Type B pancreatic cell (in vitro differentiated cells): Measurements from ENCODE around the gene BEGAIN. TPM values are rescaled to one million over a fixed set of nuclear protein-coding genes. Genes with fewer than 3 reads are reported as not detected.

ENCODE experiments used
- DNase-seq: peaks from one replicate; pipeline ENCODE4 v3.0.0; 2021; ENCODE audit warnings: mixed read lengths; ENCODE audit not compliant: unreplicated experiment; ENCODE audit errors: extremely low spot score
- H3K27ac Mint-ChIP-seq: 2 replicates; pipeline ENCODE4 v1.8.0; 2021; ENCODE audit warnings: mild to moderate bottlenecking, mixed read lengths
- H3K27me3 Mint-ChIP-seq: 2 replicates; pipeline ENCODE4 v1.8.0; 2021; ENCODE audit warnings: mixed read lengths
- H3K36me3 Mint-ChIP-seq: 2 replicates; pipeline ENCODE4 v1.8.0; 2021; ENCODE audit warnings: mixed read lengths
- H3K4me1 Mint-ChIP-seq: one replicate; pipeline ENCODE4 v1.8.0; 2021; ENCODE audit warnings: mixed read lengths; ENCODE audit not compliant: unreplicated experiment
- H3K4me3 Mint-ChIP-seq: 2 replicates; pipeline ENCODE4 v1.8.0; 2021; ENCODE audit warnings: mild to moderate bottlenecking, mixed read lengths
- H3K9me3 Mint-ChIP-seq: 2 replicates; pipeline ENCODE4 v1.8.0; 2021; ENCODE audit warnings: mixed read lengths
- total RNA-seq: library from RNA; stranded (reverse); gene quantifications from 2 replicates; pipeline ENCODE4 v1.2.1, GENCODE V29; 2021; ENCODE audit warnings: low replicate concordance
- TF ChIP-seq, protein P1 (sequence below): fragments of 200-600 bp; sonication (generic); conservative IDR thresholded peaks from 2 replicates; pipeline ENCODE4 v1.5.0; 2021; ENCODE audit warnings: antibody characterized with exemption, mild to moderate bottlenecking

BEGAIN gene
- total RNA-seq, 1 donor from 2014 or later: 1.9 TPM

DNA sequence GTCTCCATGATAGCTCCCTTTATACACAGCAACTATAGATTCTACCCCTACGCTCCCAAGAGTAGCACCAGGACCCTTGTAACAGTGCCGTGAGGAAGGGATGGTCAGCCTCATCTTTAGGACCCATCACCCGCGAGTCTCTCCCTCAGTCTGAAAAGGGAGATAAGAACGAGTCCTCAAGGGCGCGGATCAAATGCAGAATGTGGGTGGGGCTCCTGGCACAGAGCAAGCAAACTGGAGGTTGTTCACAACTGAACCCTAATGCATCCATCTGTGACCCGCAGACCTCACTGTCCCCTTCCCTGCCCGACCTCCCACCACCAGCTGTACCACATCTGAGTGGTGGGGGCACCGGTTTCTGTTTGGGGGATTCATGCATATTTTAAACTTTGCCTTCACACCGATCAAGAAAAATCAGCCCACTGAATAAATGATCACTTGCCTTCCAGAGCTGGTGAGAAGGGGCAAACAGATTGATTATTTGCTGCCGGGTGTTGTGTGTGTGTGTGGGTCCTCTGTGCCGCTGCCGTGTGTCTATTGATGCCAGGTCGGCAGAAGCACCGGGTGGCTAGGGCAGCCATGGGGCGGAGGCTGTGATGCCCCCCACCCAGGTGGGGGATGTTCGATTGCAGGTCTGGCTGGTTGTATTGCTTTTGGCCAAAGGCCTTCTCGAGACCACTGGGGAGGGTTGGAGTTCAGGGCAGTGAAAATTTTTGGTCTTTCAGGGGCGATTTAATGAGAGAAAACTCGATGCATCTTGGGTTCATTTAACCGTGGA lies 35.7 kb upstream of the BEGAIN start:
- no peaks in the 10 kb centered on the region for H3K36me3 Mint-ChIP-seq
- H3K4me3 Mint-ChIP-seq: no peak overlapping the region
- no peaks in the 10 kb centered on the region for H3K9me3 Mint-ChIP-seq
- H3K4me1 Mint-ChIP-seq: peaks cover 6% of the 10 kb centered on the region
- peaks cover 41% of the 10 kb centered on the region for H3K27me3 Mint-ChIP-seq
- H3K27ac Mint-ChIP-seq: no peak overlapping the region
- DNase-seq: no peak
- TF ChIP-seq, protein P1, sequence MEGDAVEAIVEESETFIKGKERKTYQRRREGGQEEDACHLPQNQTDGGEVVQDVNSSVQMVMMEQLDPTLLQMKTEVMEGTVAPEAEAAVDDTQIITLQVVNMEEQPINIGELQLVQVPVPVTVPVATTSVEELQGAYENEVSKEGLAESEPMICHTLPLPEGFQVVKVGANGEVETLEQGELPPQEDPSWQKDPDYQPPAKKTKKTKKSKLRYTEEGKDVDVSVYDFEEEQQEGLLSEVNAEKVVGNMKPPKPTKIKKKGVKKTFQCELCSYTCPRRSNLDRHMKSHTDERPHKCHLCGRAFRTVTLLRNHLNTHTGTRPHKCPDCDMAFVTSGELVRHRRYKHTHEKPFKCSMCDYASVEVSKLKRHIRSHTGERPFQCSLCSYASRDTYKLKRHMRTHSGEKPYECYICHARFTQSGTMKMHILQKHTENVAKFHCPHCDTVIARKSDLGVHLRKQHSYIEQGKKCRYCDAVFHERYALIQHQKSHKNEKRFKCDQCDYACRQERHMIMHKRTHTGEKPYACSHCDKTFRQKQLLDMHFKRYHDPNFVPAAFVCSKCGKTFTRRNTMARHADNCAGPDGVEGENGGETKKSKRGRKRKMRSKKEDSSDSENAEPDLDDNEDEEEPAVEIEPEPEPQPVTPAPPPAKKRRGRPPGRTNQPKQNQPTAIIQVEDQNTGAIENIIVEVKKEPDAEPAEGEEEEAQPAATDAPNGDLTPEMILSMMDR: no peak

DNA sequence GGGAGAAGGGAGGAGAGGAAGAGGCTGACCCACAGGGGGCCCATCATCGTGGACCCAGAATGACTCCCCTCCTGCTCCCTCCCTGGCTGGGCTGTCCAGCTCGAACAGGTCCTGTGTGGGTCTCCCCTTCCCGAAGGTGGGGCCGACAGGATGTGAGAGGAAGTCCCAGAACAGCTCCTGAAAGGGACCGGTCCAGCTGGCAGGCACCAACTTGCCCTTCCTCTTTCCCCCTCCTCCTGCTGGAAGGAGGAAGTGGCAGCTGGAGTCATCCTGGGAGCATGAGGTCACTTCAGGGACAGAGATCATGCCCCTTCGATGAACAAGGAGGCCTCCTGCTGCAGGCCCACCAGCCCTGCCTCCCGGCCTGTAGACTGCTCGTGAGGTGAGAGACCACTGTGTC lies 35.0 kb upstream of the BEGAIN start:
- H3K4me1 Mint-ChIP-seq: peaks cover 10% of the 10 kb centered on the region
- no peaks in the 10 kb centered on the region for H3K9me3 Mint-ChIP-seq
- no peak overlapping the region for H3K27ac Mint-ChIP-seq
- no peak for DNase-seq
- peaks cover 44% of the 10 kb centered on the region for H3K27me3 Mint-ChIP-seq
- TF ChIP-seq, protein P1: no peak
- no peaks in the 10 kb centered on the region for H3K36me3 Mint-ChIP-seq
- no peak overlapping the region for H3K4me3 Mint-ChIP-seq

DNA sequence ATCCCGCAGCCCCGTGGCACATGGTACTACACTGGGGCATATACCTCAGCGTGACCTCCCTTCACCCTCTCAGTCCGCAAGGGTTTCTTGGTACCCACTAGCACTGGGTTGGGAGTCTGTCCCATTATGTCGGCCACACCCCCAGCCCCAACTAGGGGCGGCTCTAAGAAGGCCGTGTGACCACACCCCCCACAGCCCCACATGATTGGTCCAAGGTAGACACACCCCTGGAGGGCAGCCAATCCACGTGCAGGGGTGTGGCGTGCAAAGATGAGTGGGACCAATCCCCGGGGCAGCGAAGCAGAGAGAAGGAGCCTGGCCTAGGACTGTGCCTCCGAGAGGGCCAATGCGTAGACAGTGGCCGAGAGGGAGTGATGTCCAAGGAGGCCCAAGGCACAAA lies 34.6 kb upstream of the BEGAIN start:
- Mint-ChIP-seq H3K4me3 (no peak overlapping the region), H3K9me3 (no peaks in the 10 kb centered on the region), H3K27me3 (peaks cover 45% of the 10 kb centered on the region), H3K36me3 (no peaks in the 10 kb centered on the region), H3K27ac (no peak overlapping the region), H3K4me1 (peaks cover 13% of the 10 kb centered on the region)
- TF ChIP-seq, protein P1: no peak
- DNase-seq: no peak

DNA sequence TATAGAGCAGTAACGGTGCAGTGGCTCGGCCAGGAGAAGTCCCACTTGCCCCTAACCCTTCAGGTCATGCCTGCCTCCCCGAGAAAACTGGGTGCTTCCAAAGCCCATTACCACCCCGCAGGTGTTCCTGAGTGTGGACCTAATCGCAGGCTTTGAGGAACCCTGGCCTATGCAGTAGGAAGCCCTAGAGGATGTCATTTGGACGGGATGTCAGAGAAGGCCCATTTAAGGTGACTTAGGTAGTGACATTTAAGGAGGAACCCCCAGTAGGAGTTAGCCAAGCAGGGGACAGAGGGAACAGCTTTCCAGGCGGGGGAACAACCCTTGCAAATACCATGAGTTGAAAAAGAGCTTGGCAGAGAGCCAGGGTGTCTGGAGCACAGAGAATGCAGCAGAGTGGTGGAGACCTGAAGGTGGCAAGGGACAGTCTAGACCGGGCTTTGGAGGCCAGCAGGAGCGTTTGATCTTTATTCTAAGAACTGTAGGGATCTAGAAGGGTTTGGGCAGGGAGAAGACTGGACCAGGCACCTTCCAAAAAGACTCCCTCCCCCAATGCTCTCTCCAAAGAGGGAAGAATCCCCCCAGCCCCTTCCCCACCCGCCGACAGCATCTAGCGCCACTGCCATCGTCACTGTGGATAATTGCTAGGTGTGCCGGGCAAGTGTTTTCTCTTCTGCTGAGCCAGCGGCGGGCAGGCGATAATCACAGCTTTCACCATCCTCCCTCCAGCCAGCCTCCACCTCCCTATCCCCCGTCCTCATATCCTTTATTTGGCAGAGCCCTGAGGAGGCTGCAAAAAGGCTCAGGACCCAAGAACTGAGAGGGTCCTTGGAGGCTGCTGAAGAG lies 33.3 kb upstream of the BEGAIN start:
- H3K4me1 Mint-ChIP-seq: peaks cover 13% of the 10 kb centered on the region

DNA sequence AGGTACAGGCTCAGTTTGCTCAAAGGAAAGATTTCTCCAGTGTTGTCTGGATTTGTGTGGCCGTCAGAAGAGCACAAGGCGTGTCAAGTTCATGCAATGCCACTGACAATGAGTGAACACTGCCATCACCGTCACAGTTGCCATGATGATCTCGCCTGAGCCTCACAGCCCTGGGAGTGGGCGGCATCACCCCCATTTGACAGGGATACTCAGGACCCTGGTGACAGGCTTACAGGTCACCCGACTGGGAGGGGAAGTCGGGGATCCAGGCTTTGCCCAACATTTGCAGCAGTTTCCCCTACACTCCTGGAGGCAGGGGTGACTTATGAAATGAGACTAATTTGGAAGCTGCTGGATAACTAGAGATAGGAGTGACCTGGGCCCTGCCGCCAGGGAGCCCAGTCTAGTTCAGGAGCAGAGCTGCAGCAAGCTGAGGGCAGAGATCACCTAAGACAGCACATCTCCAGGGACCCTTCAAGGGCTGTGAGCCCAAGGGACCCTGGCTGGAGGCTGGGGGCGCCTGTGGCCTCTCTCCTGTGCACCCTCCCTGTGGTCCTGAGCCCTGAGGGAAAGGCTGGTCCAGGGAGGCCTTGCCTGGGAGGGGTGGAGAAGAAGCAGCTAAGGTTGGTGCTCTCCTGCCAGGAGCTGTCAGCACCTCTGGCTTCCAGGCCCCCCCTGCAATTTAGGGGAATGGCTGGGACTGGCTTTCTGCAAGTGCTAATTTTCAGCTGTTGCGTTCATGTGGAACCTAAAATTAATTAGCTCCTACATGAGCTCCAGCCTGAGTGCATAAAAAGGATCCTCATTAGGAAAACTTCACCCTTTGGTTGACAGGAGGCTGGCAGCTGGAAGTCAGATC lies 32.4 kb upstream of the BEGAIN start:
- Mint-ChIP-seq H3K27me3 (peaks cover 33% of the 10 kb centered on the region), H3K27ac (no peak overlapping the region), H3K4me1 (peaks cover 13% of the 10 kb centered on the region), H3K4me3 (no peak overlapping the region), H3K36me3 (no peaks in the 10 kb centered on the region), H3K9me3 (no peaks in the 10 kb centered on the region)
- TF ChIP-seq, protein P1: no peak
- no peak for DNase-seq

More for the DNA sequence above, 33.3 kb upstream of the BEGAIN start:
- TF ChIP-seq, protein P1: no peak
- Mint-ChIP-seq H3K9me3 (no peaks in the 10 kb centered on the region), H3K4me3 (no peak overlapping the region), H3K27me3 (peaks cover 38% of the 10 kb centered on the region), H3K36me3 (no peaks in the 10 kb centered on the region), H3K27ac (no peak overlapping the region)
- no peak for DNase-seq
